Left ventricle myocardium superior (tissue), 1 donor: ENCODE results near the gene REEP3. TPM values are rescaled to one million over a fixed set of nuclear protein-coding genes. Genes with fewer than 3 reads are reported as not detected.
"Not testable (repeated sequence)": the region's sequence is repeated elsewhere in the genome, so short reads cannot be mapped to it uniquely, and the experiment has no call there.

Experiments
- ATAC-seq: fragments of 200-7000 bp; cut with Tn5 transposase; one replicate; pipeline ENCODE4 v1.9.1; 2020; ENCODE audit warnings: mild to moderate bottlenecking, moderate library complexity
- DNase-seq: peaks from one replicate; pipeline ENCODE4 v3.0.0-alpha.2; 2020
- intact Hi-C: fragments of 100-400 bp; cut with micrococcal nuclease; formaldehyde crosslinking; loops from one replicate; pipeline ENCODE4 v1.11.0; 2022
- total RNA-seq: library from RNA; stranded (reverse); fragmentation: NEBNext Ultra II Directional; extraction: Animal tissue kit (Norgen Biotek cat#: 25700); gene quantifications from one replicate; pipeline ENCODE4 v1.2.1, GENCODE V29; 2021
- donor health status: DM: no; HTN: yes; CAD: no; lungs with severe emphysema.

The REEP3 gene
- total RNA-seq, 1 donor from 2014 or later: 17.4 TPM

- intact Hi-C loops: no loop called here
- ATAC-seq (no peak), DNase-seq (no peak)
Observed at GRCh38 chr10:63641366-63641765, 120.2 kb downstream of the REEP3 start.

GRCh38 chr10:63641799-63642198, 120.6 kb downstream of the REEP3 start:
- intact Hi-C loops: no loop called here
- DNase-seq: no peak
- ATAC-seq: no peak

- DNase-seq (no peak), ATAC-seq (no peak)
- intact Hi-C loops: no loop called here
Observed at GRCh38 chr10:63642808-63643207, 121.6 kb downstream of the REEP3 start.

- ATAC-seq: peak; percentile 38
- no peak for DNase-seq
- intact Hi-C loops: no loop called here
Observed at GRCh38 chr10:63644418-63645142, 123.4 kb downstream of the REEP3 start.

- ATAC-seq (no peak), DNase-seq (no peak)
Observed at GRCh38 chr10:63645195-63645594, 124.0 kb downstream of the REEP3 start.

GRCh38 chr10:63646491-63646890, 125.3 kb downstream of the REEP3 start:
- intact Hi-C loops: no loop called here
- DNase-seq: no peak
- ATAC-seq: no peak

More at GRCh38 chr10:63645195-63645594, 124.0 kb downstream of the REEP3 start:
- intact Hi-C loops: no loop called here

GRCh38 chr10:63651864-63652263, 130.7 kb downstream of the REEP3 start:
- intact Hi-C loops: no loop called here
- no peak for ATAC-seq
- no peak for DNase-seq

- ATAC-seq (no peak), DNase-seq (no peak)
- intact Hi-C loops: no loop called here
Observed at GRCh38 chr10:63653747-63654146, 132.5 kb downstream of the REEP3 start.

GRCh38 chr10:63657761-63658160, 136.6 kb downstream of the REEP3 start:
- ATAC-seq (no peak), DNase-seq (no peak)
- intact Hi-C loops: no loop called here

GRCh38 chr10:63660941-63661340, 139.7 kb downstream of the REEP3 start:
- peak; percentile 29 for ATAC-seq
- DNase-seq, intact Hi-C loops: not testable (repeated sequence)

- ATAC-seq (no peak), DNase-seq (no peak)
- intact Hi-C loops: no loop called here
Observed at GRCh38 chr10:63661347-63661746, 140.1 kb downstream of the REEP3 start.

GRCh38 chr10:63664341-63664885, 143.2 kb downstream of the REEP3 start:
- intact Hi-C loops: no loop called here
- no peak for DNase-seq
- no peak for ATAC-seq

- ATAC-seq, intact Hi-C loops, DNase-seq: not testable (repeated sequence)
Observed at GRCh38 chr10:63665006-63665580, 143.9 kb downstream of the REEP3 start.

- DNase-seq (no peak), ATAC-seq (no peak)
- intact Hi-C loops: no loop called here
Observed at GRCh38 chr10:63665670-63666134, 144.5 kb downstream of the REEP3 start.

- intact Hi-C loops: no loop called here
- ATAC-seq (no peak), DNase-seq (no peak)
Observed at GRCh38 chr10:63666836-63667383, 145.7 kb downstream of the REEP3 start.

- DNase-seq (no peak), ATAC-seq (no peak)
- intact Hi-C loops: no loop called here
Observed at GRCh38 chr10:63667596-63668480, 146.6 kb downstream of the REEP3 start.

GRCh38 chr10:63670291-63670898, 149.2 kb downstream of the REEP3 start:
- intact Hi-C loops: no loop called here
- ATAC-seq (peak; percentile 77), DNase-seq (no peak)

GRCh38 chr10:63671317-63671937, 150.2 kb downstream of the REEP3 start:
- intact Hi-C loops: no loop called here
- DNase-seq: no peak
- peak; percentile 43 for ATAC-seq

GRCh38 chr10:63672491-63672890, 151.3 kb downstream of the REEP3 start:
- DNase-seq (no peak), ATAC-seq (no peak)
- intact Hi-C loops: no loop called here
